K562 (cell line): ENCODE measurements around the gene ORAI3. TPM values are rescaled to one million over a fixed set of nuclear protein-coding genes. Genes with fewer than 3 reads are reported as not detected.

ENCODE experiments used
- BMI1 ChIP-seq: fragments of 150-350 bp; IDR thresholded peaks from 2 replicates; pipeline ENCODE4 v1.6.1; 2014; ENCODE audit warnings: low read length
- CREM ChIP-seq: IDR thresholded peaks from 2 replicates; pipeline ENCODE4 v1.6.1; 2014; ENCODE audit warnings: antibody characterized with exemption, low read depth
- FOXJ2 ChIP-seq: fragments of 200-800 bp; sonication (Bioruptor generic); IDR thresholded peaks from 2 replicates; pipeline ENCODE4 v1.6.1; 2016; ENCODE audit warnings: missing genetic modification characterization, missing compliant biosample characterization
- HLTF ChIP-seq: fragments of 450-650 bp; IDR thresholded peaks from 2 replicates; pipeline ENCODE4 v1.6.1; 2016
- HNRNPL ChIP-seq: fragments of 200-400 bp; formaldehyde crosslinking; IDR thresholded peaks from 2 replicates; pipeline ENCODE4 v1.6.1; 2017; ENCODE audit warnings: low read depth, mild to moderate bottlenecking, low read length
- HNRNPLL ChIP-seq: fragments of 200-400 bp; formaldehyde crosslinking; IDR thresholded peaks from 2 replicates; pipeline ENCODE4 v1.6.1; 2017; ENCODE audit warnings: low read length, low read depth, mild to moderate bottlenecking; ENCODE audit not compliant: poor library complexity, severe bottlenecking
- NFRKB ChIP-seq: fragments of 450-650 bp; IDR thresholded peaks from 2 replicates; pipeline ENCODE4 v1.6.1; 2016; ENCODE audit warnings: low read depth
- RFX5 ChIP-seq: IDR thresholded peaks from 2 replicates; pipeline ENCODE4 v1.6.1; 2011; ENCODE audit warnings: low read depth, mild to moderate bottlenecking, improper control_type of control experiment, low read length
- TAF9B ChIP-seq: fragments of 450-650 bp; IDR thresholded peaks from 2 replicates; pipeline ENCODE4 v1.6.1; 2018; ENCODE audit warnings: mild to moderate bottlenecking; ENCODE audit not compliant: partially characterized antibody
- ZBED1 ChIP-seq: IDR thresholded peaks from 2 replicates; pipeline ENCODE4 v1.6.1; 2014
- ZNF121 ChIP-seq: sonication (generic); formaldehyde crosslinking; conservative IDR thresholded peaks from 2 replicates; pipeline ENCODE4 v1.8.0; 2022; ENCODE audit warnings: missing genetic modification reagents
- polyA plus RNA-seq, 8 experiments: library from polyadenylated mRNA; depleted of rRNA in 4 of 8; stranded (reverse) in 5 of 8; unstranded in 3 of 8; fragments of >200 nt; fragmentation: Nextera tagmentation in 2 of 8; fragmentation: Illumina TruSeq in 1 of 8; extraction: Ambion mirVana in 2 of 8; extraction: Trizol in 1 of 8; gene quantifications; 2 replicates each; pipeline versions ENCODE4 v1.2.1 to v1.2.3, GENCODE V29; 2011 to 2014; ENCODE audit warnings: inconsistent platforms in 1 of 8, missing spikeins in 1 of 8
- total RNA-seq, 7 experiments: library from RNA; depleted of rRNA in 6 of 7; stranded (reverse); fragments of >200 nt in 6 of 7; fragmentation: Illumina TruSeq in 2 of 7; extraction: Trizol in 2 of 7; gene quantifications; 2 replicates each; pipeline versions ENCODE4 v1.2.1 to v1.2.3, GENCODE V29; 2011 to 2021; ENCODE audit warnings: low replicate concordance in 1 of 7
- TF ChIP-seq, protein P1 (sequence below), 3 experiments: IDR thresholded peaks in 2 of 3; conservative IDR thresholded peaks in 1 of 3; 2 replicates each; pipeline ENCODE4 v1.5.1; 2011 to 2012; ENCODE audit warnings: low read length in 3 of 3, mild to moderate bottlenecking in 3 of 3, control low read depth in 2 of 3, improper control_type of control experiment in 1 of 3, inconsistent platforms in 1 of 3, low read depth in 1 of 3, mixed read lengths in 1 of 3, moderate library complexity in 1 of 3; ENCODE audit not compliant: insufficient read depth in 2 of 3
- TF ChIP-seq, protein P2 (sequence below), 2 experiments: IDR thresholded peaks; 2 replicates each; pipeline ENCODE4 v1.6.1; 2012; ENCODE audit warnings: improper control_type of control experiment in 2 of 2, low read depth in 2 of 2, low read length in 2 of 2, borderline replicate concordance in 1 of 2
- TF ChIP-seq, protein P3 (sequence below): sonication (generic); formaldehyde crosslinking; IDR thresholded peaks from 2 replicates; pipeline ENCODE4 v1.9.0; 2022; ENCODE audit warnings: mild to moderate bottlenecking, missing genetic modification reagents
- TF ChIP-seq, protein P4 (sequence below), 2 experiments: fragments of 450-650 bp in 1 of 2; sonication (generic) in 1 of 2; formaldehyde crosslinking in 1 of 2; IDR thresholded peaks; 2 replicates each; pipeline versions ENCODE4 v1.7.1 to v1.9.0; 2016 to 2022; ENCODE audit warnings: inconsistent platforms in 1 of 2, mild to moderate bottlenecking in 1 of 2, missing genetic modification reagents in 1 of 2

Gene ORAI3
- total and polyA plus RNA-seq, 9 of the 15 experiments (the other 6 are each of a cell fraction or from before 2014, with no cell fraction given): 4.9 to 23.3 (median 14.1) TPM

DNA sequence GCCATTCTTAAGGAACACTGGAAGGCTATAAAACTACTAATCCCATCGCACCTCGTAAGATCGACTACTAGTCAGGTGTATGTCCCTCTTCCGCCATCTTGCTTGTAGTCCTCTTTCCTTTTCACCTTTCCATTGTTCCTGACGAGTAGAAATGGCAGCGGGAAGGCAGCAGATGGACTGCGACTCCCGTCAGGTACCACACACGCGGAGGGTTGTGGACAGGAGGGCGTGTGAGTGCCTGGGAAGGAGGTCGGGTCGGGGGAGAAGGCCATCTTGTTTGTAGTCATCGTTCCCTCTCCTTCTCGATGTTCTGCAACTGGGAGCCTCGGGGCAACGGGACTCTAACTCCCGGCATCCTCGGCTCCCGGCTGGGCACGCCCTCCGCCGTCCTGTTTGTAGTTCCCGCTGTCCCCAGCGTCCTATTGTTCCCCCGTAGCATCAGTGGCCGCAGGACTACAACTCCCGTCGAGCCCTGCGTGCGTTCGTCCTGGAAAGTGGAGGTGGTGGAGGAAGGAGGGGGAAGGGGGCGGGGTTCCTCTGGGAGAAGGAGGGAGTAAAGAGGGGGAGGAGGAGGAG, 25.8 kb upstream of the ORAI3 start (continued):
- TF ChIP-seq CREM (peak; percentile 95), HNRNPL (no peak), ZNF121 (CRISPR knock-in tag) (no peak), BMI1 (no peak), HNRNPLL (no peak), FOXJ2 (tag) (no peak), ZBED1 (peak; percentile 49; the same call in 1 of the 2 replicates), NFRKB (peak; percentile 98), HLTF (no peak), TAF9B (peak; percentile 57), RFX5 (no peak)
- TF ChIP-seq, protein P1, sequence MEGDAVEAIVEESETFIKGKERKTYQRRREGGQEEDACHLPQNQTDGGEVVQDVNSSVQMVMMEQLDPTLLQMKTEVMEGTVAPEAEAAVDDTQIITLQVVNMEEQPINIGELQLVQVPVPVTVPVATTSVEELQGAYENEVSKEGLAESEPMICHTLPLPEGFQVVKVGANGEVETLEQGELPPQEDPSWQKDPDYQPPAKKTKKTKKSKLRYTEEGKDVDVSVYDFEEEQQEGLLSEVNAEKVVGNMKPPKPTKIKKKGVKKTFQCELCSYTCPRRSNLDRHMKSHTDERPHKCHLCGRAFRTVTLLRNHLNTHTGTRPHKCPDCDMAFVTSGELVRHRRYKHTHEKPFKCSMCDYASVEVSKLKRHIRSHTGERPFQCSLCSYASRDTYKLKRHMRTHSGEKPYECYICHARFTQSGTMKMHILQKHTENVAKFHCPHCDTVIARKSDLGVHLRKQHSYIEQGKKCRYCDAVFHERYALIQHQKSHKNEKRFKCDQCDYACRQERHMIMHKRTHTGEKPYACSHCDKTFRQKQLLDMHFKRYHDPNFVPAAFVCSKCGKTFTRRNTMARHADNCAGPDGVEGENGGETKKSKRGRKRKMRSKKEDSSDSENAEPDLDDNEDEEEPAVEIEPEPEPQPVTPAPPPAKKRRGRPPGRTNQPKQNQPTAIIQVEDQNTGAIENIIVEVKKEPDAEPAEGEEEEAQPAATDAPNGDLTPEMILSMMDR (IDR thresholded peaks at IDR 0.05 in 2 of 3, conservative IDR thresholded peaks at IDR 0.05 in 1 of 3; ENCODE audit: insufficient read depth in 2 of 3, low read depth in 1 of 3, low read length in 3 of 3): no peak
- TF ChIP-seq, protein P2, sequence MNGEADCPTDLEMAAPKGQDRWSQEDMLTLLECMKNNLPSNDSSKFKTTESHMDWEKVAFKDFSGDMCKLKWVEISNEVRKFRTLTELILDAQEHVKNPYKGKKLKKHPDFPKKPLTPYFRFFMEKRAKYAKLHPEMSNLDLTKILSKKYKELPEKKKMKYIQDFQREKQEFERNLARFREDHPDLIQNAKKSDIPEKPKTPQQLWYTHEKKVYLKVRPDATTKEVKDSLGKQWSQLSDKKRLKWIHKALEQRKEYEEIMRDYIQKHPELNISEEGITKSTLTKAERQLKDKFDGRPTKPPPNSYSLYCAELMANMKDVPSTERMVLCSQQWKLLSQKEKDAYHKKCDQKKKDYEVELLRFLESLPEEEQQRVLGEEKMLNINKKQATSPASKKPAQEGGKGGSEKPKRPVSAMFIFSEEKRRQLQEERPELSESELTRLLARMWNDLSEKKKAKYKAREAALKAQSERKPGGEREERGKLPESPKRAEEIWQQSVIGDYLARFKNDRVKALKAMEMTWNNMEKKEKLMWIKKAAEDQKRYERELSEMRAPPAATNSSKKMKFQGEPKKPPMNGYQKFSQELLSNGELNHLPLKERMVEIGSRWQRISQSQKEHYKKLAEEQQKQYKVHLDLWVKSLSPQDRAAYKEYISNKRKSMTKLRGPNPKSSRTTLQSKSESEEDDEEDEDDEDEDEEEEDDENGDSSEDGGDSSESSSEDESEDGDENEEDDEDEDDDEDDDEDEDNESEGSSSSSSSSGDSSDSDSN (IDR thresholded peaks at IDR 0.05; ENCODE audit: borderline replicate concordance in 1 of 2, low read depth in 2 of 2, low read length in 2 of 2): no peak
- TF ChIP-seq, protein P3, sequence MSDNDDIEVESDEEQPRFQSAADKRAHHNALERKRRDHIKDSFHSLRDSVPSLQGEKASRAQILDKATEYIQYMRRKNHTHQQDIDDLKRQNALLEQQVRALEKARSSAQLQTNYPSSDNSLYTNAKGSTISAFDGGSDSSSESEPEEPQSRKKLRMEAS: peak; percentile 75
- TF ChIP-seq, protein P4, sequence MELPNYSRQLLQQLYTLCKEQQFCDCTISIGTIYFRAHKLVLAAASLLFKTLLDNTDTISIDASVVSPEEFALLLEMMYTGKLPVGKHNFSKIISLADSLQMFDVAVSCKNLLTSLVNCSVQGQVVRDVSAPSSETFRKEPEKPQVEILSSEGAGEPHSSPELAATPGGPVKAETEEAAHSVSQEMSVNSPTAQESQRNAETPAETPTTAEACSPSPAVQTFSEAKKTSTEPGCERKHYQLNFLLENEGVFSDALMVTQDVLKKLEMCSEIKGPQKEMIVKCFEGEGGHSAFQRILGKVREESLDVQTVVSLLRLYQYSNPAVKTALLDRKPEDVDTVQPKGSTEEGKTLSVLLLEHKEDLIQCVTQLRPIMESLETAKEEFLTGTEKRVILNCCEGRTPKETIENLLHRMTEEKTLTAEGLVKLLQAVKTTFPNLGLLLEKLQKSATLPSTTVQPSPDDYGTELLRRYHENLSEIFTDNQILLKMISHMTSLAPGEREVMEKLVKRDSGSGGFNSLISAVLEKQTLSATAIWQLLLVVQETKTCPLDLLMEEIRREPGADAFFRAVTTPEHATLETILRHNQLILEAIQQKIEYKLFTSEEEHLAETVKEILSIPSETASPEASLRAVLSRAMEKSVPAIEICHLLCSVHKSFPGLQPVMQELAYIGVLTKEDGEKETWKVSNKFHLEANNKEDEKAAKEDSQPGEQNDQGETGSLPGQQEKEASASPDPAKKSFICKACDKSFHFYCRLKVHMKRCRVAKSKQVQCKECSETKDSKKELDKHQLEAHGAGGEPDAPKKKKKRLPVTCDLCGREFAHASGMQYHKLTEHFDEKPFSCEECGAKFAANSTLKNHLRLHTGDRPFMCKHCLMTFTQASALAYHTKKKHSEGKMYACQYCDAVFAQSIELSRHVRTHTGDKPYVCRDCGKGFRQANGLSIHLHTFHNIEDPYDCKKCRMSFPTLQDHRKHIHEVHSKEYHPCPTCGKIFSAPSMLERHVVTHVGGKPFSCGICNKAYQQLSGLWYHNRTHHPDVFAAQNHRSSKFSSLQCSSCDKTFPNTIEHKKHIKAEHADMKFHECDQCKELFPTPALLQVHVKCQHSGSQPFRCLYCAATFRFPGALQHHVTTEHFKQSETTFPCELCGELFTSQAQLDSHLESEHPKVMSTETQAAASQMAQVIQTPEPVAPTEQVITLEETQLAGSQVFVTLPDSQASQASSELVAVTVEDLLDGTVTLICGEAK (IDR thresholded peaks at IDR 0.05): peak; percentile 82
- TF ChIP-seq, protein P4 (CRISPR knock-in tag; IDR thresholded peaks at IDR 0.05): no peak
